Activated CD8-positive, alpha-beta T cell treated with anti-CD3 and anti-CD28 coated beads for 36 hours (primary cell): ENCODE results near the gene TAF4. TPM values are rescaled to one million over a fixed set of nuclear protein-coding genes. Genes with fewer than 3 reads are reported as not detected.

Experiments
- ATAC-seq: fragments of 200-7000 bp; cut with Tn5 transposase; one replicate; pipeline ENCODE4 v1.10.0; 2021; ENCODE audit warnings: mild to moderate bottlenecking, moderate library complexity
- CTCF ChIA-PET: fragments of 350-600 bp; sonication (Branson Sonifier 250); formaldehyde crosslinking; loops from one replicate; lab custom pipeline; 2021; ENCODE audit warnings: antibody characterized with exemption; lab: Charles Lee
- POLR2A ChIA-PET: fragments of 350-600 bp; sonication (Branson Sonifier 250); formaldehyde crosslinking; loops from one replicate; lab custom pipeline; 2021; ENCODE audit warnings: antibody characterized with exemption; lab: Charles Lee
- DNase-seq: peaks from one replicate; pipeline ENCODE4 v3.0.0-alpha.2; 2020
- H3K27ac Mint-ChIP-seq: one replicate; pipeline ENCODE4 v1.8.0; 2021; ENCODE audit warnings: mild to moderate bottlenecking, mixed read lengths
- H3K27me3 Mint-ChIP-seq: one replicate; pipeline ENCODE4 v1.8.0; 2021; ENCODE audit warnings: mixed read lengths
- H3K36me3 Mint-ChIP-seq: one replicate; pipeline ENCODE4 v1.8.0; 2021; ENCODE audit warnings: low read depth, mixed read lengths
- H3K4me1 Mint-ChIP-seq: one replicate; pipeline ENCODE4 v1.8.0; 2021; ENCODE audit warnings: low read depth, mixed read lengths
- H3K4me3 Mint-ChIP-seq: one replicate; pipeline ENCODE4 v1.8.0; 2021; ENCODE audit warnings: mild to moderate bottlenecking, moderate library complexity, mixed read lengths
- H3K9me3 Mint-ChIP-seq: one replicate; pipeline ENCODE4 v1.8.0; 2021; ENCODE audit warnings: mixed read lengths
- intact Hi-C: fragments of 100-400 bp; cut with micrococcal nuclease; formaldehyde crosslinking; loops from one replicate; pipeline ENCODE4 v1.10.0; 2022
- total RNA-seq, 2 experiments: library from RNA; stranded (reverse); gene quantifications; one replicate each; pipeline ENCODE4 v1.2.3, GENCODE V29; 2021
- TF ChIP-seq, protein P1 (sequence below): fragments of 200-600 bp; IDR thresholded peaks from one replicate; pipeline ENCODE4 v1.8.0; 2022; ENCODE audit warnings: antibody characterized with exemption, mild to moderate bottlenecking

TAF4 gene
- total RNA-seq, 2 experiments from 2014 or later: 14.1 to 15.9 TPM

DNA sequence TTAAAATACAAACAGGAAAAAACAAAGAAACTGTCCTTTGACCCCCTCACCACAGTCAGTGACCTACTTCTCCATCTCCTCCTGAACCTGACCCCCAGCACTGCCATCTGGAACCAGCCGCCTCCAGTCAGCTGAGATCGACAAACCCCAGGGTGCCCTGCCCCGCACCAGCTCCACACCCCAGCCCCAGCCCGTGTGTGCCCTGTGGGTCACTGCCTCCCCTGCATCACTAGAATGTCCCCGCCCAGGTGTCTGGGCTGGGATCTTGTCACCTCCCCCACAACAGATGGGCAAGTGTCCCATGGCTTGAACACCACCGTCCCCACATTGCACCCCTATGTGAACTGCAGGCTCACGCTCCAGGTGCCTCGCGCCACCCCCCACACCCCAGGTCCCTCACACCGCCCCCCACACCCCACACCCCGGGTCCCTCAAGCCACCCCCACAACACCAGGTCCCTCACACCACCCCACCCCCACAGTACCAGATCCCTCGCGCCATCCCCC is 13.3 kb downstream of the TAF4 start:
- Mint-ChIP-seq H3K4me3 (no peak overlapping the region), H3K27ac (no peak overlapping the region), H3K36me3 (no peaks in the 10 kb centered on the region), H3K9me3 (no peaks in the 10 kb centered on the region), H3K27me3 (no peaks in the 10 kb centered on the region), H3K4me1 (peaks cover 58% of the 10 kb centered on the region)
- no peak for DNase-seq
- TF ChIP-seq, protein P1, sequence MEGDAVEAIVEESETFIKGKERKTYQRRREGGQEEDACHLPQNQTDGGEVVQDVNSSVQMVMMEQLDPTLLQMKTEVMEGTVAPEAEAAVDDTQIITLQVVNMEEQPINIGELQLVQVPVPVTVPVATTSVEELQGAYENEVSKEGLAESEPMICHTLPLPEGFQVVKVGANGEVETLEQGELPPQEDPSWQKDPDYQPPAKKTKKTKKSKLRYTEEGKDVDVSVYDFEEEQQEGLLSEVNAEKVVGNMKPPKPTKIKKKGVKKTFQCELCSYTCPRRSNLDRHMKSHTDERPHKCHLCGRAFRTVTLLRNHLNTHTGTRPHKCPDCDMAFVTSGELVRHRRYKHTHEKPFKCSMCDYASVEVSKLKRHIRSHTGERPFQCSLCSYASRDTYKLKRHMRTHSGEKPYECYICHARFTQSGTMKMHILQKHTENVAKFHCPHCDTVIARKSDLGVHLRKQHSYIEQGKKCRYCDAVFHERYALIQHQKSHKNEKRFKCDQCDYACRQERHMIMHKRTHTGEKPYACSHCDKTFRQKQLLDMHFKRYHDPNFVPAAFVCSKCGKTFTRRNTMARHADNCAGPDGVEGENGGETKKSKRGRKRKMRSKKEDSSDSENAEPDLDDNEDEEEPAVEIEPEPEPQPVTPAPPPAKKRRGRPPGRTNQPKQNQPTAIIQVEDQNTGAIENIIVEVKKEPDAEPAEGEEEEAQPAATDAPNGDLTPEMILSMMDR: no peak
- POLR2A ChIA-PET: no interaction called here
- ATAC-seq: no peak
- intact Hi-C loops: no loop called here
- CTCF ChIA-PET: interaction anchor here (1.9 kb wide), 1 partner anchor 42 kb away, joined by 5 read pairs; no protein-coding TSS in a partner anchor

DNA sequence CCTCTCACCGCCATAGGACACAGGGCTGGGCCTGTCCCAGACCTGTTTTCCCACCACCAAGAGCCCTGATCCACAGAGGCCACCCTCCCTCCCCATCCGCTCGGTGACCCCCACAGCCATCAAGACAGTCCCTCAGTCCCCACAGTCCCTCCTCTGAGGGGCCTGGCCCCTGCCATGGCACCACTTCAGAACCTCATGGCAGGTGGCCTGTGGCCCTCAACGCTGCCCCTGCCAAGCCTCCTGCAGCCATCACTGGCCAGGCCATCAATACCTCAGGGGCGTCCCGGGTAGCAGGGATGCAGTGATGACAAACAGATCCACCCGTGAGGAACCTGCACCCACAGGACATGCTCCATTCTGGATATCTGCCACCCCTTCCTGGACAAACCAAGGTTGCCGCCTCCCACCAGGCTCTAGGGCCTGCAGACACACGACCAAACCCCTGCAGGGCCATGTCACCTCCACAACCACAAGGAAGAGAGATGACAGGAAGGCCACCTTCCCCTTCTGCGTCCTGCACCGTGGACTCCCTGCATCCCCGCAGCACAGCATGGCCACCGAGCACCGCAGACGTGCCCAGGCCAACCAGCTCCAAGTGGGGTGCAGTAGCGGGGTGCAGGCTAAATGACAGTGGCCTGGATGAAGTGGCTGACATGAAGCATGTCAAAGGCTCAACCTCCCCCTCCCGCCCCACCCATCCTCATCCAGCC is 14.0 kb downstream of the TAF4 start:
- H3K27me3 Mint-ChIP-seq: no peaks in the 10 kb centered on the region
- no peak for DNase-seq

DNA sequence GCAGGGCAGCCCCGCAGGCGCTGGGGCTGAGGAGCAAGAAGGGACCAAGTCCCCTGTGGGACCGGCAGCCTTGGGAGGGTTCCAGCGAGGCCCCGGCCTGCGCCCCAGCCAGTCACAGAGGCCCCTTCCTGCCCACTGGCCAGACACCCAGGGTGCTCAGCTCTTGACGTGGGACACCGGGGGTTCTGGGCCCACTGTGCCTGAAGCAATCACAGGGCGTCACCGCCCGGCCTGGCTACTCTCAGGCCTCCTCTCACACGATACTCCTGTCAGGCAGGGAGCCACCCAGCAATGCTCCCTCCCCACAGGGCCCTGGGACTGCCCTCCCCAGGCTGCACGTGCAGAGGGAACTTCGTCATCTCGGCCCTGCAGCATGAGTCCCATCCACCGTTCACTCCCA is 14.5 kb downstream of the TAF4 start:
- Mint-ChIP-seq H3K27me3 (no peaks in the 10 kb centered on the region), H3K27ac (no peak overlapping the region), H3K9me3 (no peaks in the 10 kb centered on the region), H3K4me1 (peaks cover 59% of the 10 kb centered on the region), H3K36me3 (no peaks in the 10 kb centered on the region), H3K4me3 (no peak overlapping the region)
- ATAC-seq (no peak), DNase-seq (no peak)
- CTCF ChIA-PET: no interaction called here
- intact Hi-C loops: no loop called here
- POLR2A ChIA-PET: no interaction called here
- TF ChIP-seq, protein P1: no peak

More for the DNA sequence above, 14.0 kb downstream of the TAF4 start:
- ATAC-seq: no peak
- Mint-ChIP-seq H3K27ac (no peak overlapping the region), H3K36me3 (no peaks in the 10 kb centered on the region), H3K4me1 (peaks cover 56% of the 10 kb centered on the region), H3K9me3 (no peaks in the 10 kb centered on the region), H3K4me3 (no peak overlapping the region)
- ChIA-PET POLR2A (no interaction called here), CTCF (no interaction called here)
- intact Hi-C loops: no loop called here
- TF ChIP-seq, protein P1: no peak

DNA sequence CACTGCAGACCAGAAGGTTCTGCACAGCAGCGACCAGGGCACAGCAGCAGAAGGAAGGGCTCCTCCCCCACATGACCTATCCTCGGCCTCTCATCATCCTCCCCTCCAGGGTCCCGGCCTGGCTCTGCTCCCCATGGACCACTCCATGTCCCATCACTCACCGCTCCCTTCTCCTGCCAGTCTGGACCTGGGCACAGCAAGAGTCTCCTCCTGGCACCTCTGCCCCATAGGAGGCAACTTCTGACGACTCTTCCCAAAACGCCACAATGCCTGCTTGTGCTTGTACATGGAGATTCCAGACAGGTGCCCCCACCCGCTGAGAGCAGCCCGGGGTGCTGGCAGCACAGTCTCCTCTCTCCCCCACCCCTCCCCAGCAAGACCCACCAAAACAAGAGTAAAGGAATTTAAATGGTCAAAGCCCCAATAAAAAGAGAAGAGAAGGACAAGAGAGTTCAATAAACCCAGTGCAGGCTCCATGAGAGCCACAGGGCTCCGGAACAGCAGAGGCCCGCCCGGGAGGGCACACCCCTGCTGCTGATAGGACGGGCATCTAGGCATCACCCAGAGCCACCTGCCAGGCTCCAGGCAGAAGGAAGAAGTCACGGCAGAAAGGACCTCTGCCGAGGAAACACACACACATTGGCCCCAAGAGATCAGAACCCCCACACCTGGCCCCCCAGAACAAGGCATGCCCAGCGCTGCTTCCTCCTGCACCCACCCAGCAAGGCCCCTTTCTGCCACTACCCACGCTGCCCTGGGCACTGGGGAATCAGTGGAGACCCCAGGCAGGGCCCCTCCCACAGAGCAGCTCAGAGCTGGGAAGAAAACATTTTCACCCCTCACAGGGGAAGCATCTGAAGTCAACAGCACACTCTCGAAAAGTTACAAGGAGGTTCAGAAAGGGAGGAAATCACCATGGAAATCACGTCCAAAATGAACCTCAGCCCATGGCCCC is 15.2 kb downstream of the TAF4 start:
- POLR2A ChIA-PET: no interaction called here
- TF ChIP-seq, protein P1: no peak
- no peaks in the 10 kb centered on the region for H3K9me3 Mint-ChIP-seq
- CTCF ChIA-PET: no interaction called here
- H3K27me3 Mint-ChIP-seq: no peaks in the 10 kb centered on the region
- peaks cover 64% of the 10 kb centered on the region for H3K4me1 Mint-ChIP-seq
- no peaks in the 10 kb centered on the region for H3K36me3 Mint-ChIP-seq
- no peak overlapping the region for H3K4me3 Mint-ChIP-seq
- intact Hi-C loops: no loop called here
- ATAC-seq (no peak), DNase-seq (no peak)
- H3K27ac Mint-ChIP-seq: no peak overlapping the region
